GM10248 (cell line): ENCODE data around the gene CLEC4E.
A peak's percentile ranks its signal among the peaks of the same experiment; 100 is the strongest.
"Not testable (repeated sequence)": the region's sequence is repeated elsewhere in the genome, so short reads cannot be mapped to it uniquely, and the experiment has no call there.

ENCODE experiments used
- CTCF ChIA-PET: fragments of 300-600 bp; sonication (Branson Sonifier 250); formaldehyde crosslinking; extraction: SDS; loops from one replicate; lab custom pipeline; 2021; ENCODE audit warnings: antibody characterized with exemption; lab: Yijun Ruan, JAX
- POLR2A ChIA-PET: fragments of 350-650 bp; sonication (Branson Sonifier 250); formaldehyde crosslinking; extraction: SDS; loops from one replicate; lab custom pipeline; 2020; ENCODE audit warnings: antibody characterized with exemption; lab: Yijun Ruan, JAX
- DNase-seq: peaks from one replicate; pipeline ENCODE4 v3.0.0; 2012; ENCODE audit errors: extremely low spot score
- CTCF ChIP-seq: IDR thresholded peaks from 2 replicates; pipeline ENCODE4 v1.5.1; 2012; ENCODE audit warnings: mild to moderate bottlenecking, low read depth; ENCODE audit errors: extremely low read depth, missing control alignments, control extremely low read depth

The CLEC4E gene

GRCh38 chr12:8501720-8502119, 39.0 kb downstream of the CLEC4E start:
- POLR2A ChIA-PET, result no interaction called here
- TF ChIP-seq CTCF, result no peak
- CTCF ChIA-PET, result interaction anchor here (1.2 to 1.4 kb wide), 3 partner anchors 9 to 112 kb away, joined by 3 to 4 read pairs (median 3); no protein-coding TSS in a partner anchor
- no peak for DNase-seq

GRCh38 chr12:8499616-8500015, 41.1 kb downstream of the CLEC4E start:
- POLR2A ChIA-PET, result no interaction called here
- no peak for TF ChIP-seq CTCF
- no peak for DNase-seq
- CTCF ChIA-PET, result interaction anchor here (0.8 to 1.2 kb wide), 2 partner anchors 11 to 109 kb away, joined by 3 to 4 read pairs; no protein-coding TSS in a partner anchor

DNA sequence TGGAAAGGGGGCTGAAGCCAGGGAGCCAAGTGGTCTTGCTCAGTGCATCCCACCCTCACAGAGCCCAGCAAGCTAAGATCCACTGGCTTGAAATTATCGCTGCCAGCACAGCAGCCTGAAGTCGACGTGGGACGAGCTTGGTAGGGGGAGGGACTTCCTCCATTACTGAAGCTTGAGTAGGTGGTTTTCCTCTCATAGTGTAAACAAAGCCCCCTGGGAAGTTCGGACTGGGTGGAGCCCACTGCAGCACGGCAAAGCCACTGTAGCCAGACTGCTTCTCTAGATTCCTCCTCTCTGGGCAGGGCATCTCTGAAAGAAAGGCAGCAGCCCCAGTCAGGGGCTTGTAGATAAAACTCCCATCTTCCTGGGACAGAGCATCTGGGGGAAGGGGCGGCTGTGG, 44.6 kb downstream of the CLEC4E start:
- DNase-seq, POLR2A ChIA-PET, CTCF ChIA-PET: not testable (repeated sequence)

DNA sequence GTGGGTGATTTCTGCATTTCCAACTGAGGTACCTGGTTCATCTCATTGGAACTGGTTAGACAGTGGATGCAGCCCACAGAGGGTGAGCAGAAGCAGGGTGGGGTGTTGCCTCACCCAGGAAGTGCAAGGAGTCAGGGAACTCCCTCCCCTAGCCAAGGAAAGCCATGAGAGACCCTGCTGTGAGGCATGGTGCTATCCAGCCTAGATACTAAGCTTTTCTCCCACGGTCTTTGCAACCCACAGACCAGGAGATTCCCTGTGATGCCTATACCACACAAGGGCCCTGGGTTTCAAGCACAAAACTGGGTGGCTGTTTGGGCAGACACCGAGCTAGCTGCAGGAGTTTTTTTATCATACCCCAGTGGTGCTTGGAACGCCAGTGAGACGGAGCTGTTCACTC, 45.0 kb downstream of the CLEC4E start:
- CTCF ChIA-PET, POLR2A ChIA-PET, DNase-seq: not testable (repeated sequence)

- POLR2A ChIA-PET, result no interaction called here
- TF ChIP-seq CTCF, result no peak
- peak; percentile 75 for DNase-seq
- CTCF ChIA-PET, result interaction anchor here (0.8 to 2.2 kb wide), 3 partner anchors 11 to 51 kb away, joined by 4 to 6 read pairs (median 5); no protein-coding TSS in a partner anchor
These were observed 47.6 kb downstream of the CLEC4E start for GRCh38 chr12:8493084-8493483.

DNA sequence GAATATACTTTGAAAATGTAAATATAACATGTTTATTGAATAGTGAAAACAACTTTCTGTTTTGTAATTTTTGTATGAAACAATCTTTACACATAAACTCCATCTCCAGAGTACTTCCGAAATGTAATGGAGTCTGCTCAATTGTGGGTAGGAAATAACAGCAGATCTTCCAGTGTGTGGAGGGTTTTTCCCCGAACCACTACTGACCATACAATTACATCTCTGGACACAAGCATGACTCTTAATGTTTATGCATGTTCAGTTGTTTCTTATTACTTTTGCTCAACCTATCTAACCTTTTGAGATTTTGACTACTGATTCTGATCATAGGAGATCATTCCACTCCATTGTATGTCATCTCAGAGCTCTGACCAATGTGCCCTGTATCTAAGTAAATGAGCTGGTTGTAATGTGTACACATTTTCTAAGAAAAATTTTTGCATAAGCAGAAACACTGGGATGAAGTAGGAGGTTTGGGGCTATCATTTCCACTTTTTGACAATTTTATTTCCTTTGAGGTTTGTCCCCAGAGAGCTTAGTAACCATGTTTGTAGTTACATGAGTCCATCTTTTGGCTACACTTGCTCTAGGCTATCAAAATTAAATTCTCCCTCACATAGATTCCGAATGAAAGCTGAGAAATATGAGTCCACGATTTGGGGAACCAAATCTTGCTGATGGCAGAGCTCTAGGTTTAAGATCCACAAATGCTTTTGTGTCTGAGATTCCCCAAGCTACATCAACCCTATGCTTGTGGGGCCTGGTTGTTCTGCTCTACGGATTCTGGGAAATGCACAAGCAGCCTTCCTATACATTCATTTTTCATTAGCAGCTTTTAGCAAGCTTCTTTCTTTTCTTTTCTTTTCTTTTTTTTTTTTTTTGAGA, 48.8 kb downstream of the CLEC4E start:
- ChIA-PET CTCF (interaction anchor here (1.9 to 2.2 kb wide), 2 partner anchors 10 to 52 kb away, joined by 4 to 6 read pairs; no protein-coding TSS in a partner anchor), POLR2A (no interaction called here)
- no peak for DNase-seq
- TF ChIP-seq CTCF, result no peak
